ENCODE results near the gene USP48. TPM values are rescaled to one million over a fixed set of nuclear protein-coding genes. Genes with fewer than 3 reads are reported as not detected.

Gene USP48
- total and polyA plus RNA-seq, 2 of the 13 experiments (the other 11 are each of a cell fraction or from before 2014, with no cell fraction given) = 30.4 to 30.7 TPM

GRCh38 chr1:21782868-21783678 is at the start of gene USP48 (continued):
- TF ChIP-seq IRF9 (CRISPR knock-in tag; IDR thresholded peaks at IDR 0.05; ENCODE audit: borderline replicate concordance) = no peak; the same call in 1 of the 2 replicates
- TF ChIP-seq ZSCAN29 (CRISPR knock-in tag; conservative IDR thresholded peaks at IDR 0.05) = peak; percentile 39; the same call in 1 of the 2 replicates
- no peak; the same call in 1 of the 2 replicates for TF ChIP-seq NFE2L2 (IDR thresholded peaks at IDR 0.05; ENCODE audit: low read length)
- peak; percentile 76 for TF ChIP-seq ZSCAN20 (CRISPR knock-in tag; IDR thresholded peaks at IDR 0.05; ENCODE audit: borderline replicate concordance)
- TF ChIP-seq NFYB (CRISPR knock-in tag; IDR thresholded peaks at IDR 0.05) = no peak; the same call in 1 of the 2 replicates
- TF ChIP-seq TRIM24 (CRISPR knock-in tag; IDR thresholded peaks at IDR 0.05) = no peak
- peak; percentile 81 for TF ChIP-seq ZNF350 (CRISPR knock-in tag; IDR thresholded peaks at IDR 0.05; ENCODE audit: borderline replicate concordance, low read depth)
- TF ChIP-seq TRAFD1 (CRISPR knock-in tag; IDR thresholded peaks at IDR 0.05; ENCODE audit: borderline replicate concordance) = no peak
- no peak for TF ChIP-seq TBP (CRISPR knock-in tag; IDR thresholded peaks at IDR 0.05)
- peak; percentile 72; the same call in 1 of the 2 replicates for TF ChIP-seq TERF1 (CRISPR knock-in tag; IDR thresholded peaks at IDR 0.05)
- TF ChIP-seq BRD4 (CRISPR knock-in tag; IDR thresholded peaks at IDR 0.05) = peak; percentile 37; the same call in 1 of the 2 replicates
- TF ChIP-seq KLF9 (CRISPR knock-in tag; IDR thresholded peaks at IDR 0.05; ENCODE audit: low read depth) = peak; percentile 57; the same call in 1 of the 2 replicates
- TF ChIP-seq GATA4 (IDR thresholded peaks at IDR 0.05; ENCODE audit: borderline replicate concordance, low read depth) = peak; percentile 82; the same call in 1 of the 2 replicates
- peak; percentile 52 for TF ChIP-seq PHF21A (CRISPR knock-in tag; IDR thresholded peaks at IDR 0.05)
- TF ChIP-seq TAF1 (CRISPR knock-in tag; IDR thresholded peaks at IDR 0.05) = peak; percentile 93
- peak; percentile 70; the same call in 1 of the 2 replicates for TF ChIP-seq HDAC1 (CRISPR knock-in tag; IDR thresholded peaks at IDR 0.05)
- TF ChIP-seq NR2F6 (IDR thresholded peaks at IDR 0.05) = peak; percentile 5; the same call in 1 of the 2 replicates
- no peak for TF ChIP-seq NR2F6 (CRISPR knock-in tag; IDR thresholded peaks at IDR 0.05)
- TF ChIP-seq NFE2L1 (CRISPR knock-in tag; IDR thresholded peaks at IDR 0.05; ENCODE audit: borderline replicate concordance) = no peak
- peak; percentile 56; the same call in 1 of the 2 replicates for TF ChIP-seq ARID5B (CRISPR knock-in tag; IDR thresholded peaks at IDR 0.05)
- TF ChIP-seq PAF1 (CRISPR knock-in tag; IDR thresholded peaks at IDR 0.05) = no peak
- peak; percentile 88 for TF ChIP-seq PHF8 (CRISPR knock-in tag; IDR thresholded peaks at IDR 0.05)
